Daoy (cell line): Measurements from ENCODE around the gene ZNF750. TPM values are rescaled to one million over a fixed set of nuclear protein-coding genes. Genes with fewer than 3 reads are reported as not detected.
A peak's percentile ranks its signal among the peaks of the same experiment; 100 is the strongest.

Experiments used
- DNase-seq: peaks from one replicate; pipeline ENCODE4 v3.0.0-alpha.2; 2015; ENCODE audit warnings: low read depth
- total RNA-seq: library from RNA; depleted of rRNA; stranded (reverse); fragments of >200 nt; shearing (Covaris generic); gene quantifications from 2 replicates; pipeline ENCODE4 v1.2.3, GENCODE V29; 2014; rRNA removed

Gene ZNF750
- not detected in 2 replicates for total RNA-seq

DNA sequence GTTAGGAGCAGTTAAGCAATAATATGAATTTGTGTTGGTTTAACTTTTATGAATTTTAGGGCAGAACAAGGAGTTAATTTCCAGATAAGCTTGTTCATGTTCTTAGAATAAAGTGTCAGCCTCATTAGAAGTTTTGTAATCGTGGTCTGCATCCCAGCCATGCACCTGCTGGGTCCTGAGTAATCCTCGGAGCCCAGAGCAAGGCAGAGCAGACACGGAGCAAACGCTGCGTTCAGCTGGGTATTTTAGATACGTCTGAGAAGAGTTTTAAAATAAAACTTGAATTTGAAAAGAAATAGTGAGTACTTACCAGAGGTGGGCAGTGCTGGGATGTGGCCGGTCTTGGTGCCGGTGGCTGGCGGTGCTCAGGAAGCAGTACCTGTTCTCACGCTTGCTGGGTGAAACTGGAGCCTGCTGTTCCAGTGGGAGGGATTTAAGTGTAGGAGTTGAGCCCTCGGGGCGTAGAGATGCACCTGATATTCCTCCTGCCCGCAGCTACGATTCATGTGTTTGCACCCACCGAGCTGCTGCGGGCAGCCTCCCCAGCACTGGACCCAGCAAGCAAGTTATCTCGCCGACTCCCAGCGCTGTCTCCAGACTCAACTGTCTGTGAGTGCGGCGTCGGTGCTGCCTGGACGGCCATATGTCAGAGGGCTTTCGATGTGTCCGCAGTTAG, at the start of gene ZNF750:
Gene ZNF750, minus strand, starts transcription at position 406 of the 676 bp plus-strand sequence. CDS start 7,568 bp downstream, outside the sequence.
- no peak for DNase-seq

DNA sequence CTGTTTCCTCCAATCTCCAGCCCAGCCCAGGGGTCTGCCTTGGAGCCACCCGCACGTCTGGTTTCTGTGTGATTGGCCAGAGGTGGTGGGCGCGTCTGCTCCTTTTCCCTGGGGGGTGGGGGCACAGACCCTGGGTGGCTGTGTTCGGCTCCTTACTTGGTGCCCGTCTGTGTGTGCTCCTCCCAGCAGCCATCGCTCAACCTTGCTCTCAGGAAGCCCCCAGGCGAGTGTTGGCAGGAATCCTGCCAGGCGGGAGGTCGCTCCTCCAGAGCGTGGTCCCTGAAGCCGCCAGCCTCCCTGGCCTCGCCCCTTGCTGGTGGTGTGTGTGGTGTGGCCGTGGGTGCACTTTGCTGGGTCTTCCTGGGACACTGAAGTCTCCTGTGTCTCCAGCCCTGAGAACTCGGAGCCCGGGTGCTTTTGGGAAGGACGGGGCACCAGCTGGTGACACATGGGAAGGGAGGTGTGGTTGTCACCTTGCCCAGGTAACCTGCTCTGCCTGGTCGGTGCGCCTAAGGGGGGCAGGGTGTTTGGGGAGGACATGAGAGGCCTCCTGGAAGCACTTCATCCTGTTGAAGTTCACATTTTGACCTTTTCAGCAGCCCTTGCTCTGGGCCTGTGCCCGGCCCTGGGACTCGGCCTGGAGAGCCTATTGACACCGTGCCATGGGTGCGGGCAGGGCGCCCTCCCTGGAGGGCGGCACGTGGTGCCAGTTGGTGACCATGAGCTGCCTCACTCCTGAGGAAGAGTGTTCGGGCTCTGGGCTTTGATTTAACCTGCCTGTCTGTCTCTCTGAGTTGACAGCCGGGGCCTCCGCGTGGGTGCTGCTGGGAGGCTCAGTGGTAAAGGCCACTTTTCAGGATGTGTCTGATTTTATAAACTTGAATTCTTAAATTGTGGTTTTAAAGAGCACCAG, 49.0 kb upstream of the ZNF750 start:
- no peak for DNase-seq

DNA sequence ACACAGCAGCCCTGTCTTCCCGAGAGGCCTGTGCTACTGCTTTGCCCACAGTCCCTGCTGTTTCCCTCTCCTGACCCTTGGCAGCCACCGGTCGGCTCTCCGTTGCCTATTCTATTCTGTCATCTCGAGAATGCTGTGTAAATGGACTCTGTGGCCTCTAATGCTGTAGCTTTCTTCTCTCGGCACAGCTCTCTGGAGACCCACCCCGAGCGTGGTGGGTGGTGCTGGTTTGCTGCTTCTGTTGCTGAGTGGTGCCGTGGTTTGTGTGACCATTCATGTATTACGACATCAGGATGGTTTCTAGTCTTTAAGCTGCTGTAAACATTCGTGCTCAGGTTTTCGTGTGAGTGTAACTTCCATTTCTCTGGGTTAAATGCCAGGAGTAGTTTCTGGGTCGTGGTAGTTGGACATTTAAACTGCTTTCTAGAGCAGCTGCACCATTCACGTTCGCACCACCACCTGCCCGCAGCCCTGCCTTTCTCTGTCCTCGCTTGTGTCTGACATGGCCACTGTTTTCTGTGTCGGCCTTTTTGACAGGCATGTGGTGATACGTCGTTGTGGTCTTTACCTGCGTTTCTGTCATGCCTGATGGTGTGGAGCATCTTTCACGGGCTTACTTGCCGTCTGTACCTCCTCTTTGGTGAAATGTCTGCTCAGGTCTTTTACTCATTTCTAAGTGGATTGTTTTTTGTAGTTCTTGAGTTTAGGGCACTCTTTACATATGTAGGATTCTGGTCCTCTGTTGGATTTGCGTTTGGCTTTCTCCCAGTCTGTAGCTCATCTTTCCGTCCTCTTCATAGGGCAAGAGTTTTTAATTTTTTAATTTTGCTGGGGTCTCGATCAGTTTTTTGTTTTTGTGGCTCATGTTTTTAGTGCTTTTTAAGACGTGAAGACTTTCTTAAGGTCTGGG, 47.7 kb upstream of the ZNF750 start:
- no peak for DNase-seq

DNA sequence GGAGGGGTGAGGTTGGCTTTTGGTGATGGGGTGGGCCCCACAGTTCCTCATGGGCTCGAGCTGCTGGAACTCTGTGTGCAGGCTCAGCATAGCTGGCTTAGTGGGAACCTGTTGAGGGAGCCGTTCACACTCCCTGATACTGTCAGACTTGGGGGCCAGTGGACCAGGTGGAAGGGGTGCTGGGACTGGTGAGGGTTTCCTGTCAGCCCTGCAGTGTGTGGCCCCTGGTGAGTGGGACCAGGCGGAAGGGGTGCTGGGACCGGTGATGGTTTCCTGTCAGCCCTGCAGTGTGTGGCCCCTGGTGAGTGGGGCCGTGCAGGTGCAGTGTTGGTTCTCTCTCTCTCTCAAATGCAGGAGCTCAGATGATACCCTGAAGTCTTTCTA, 45.1 kb upstream of the ZNF750 start:
- no peak for DNase-seq

DNA sequence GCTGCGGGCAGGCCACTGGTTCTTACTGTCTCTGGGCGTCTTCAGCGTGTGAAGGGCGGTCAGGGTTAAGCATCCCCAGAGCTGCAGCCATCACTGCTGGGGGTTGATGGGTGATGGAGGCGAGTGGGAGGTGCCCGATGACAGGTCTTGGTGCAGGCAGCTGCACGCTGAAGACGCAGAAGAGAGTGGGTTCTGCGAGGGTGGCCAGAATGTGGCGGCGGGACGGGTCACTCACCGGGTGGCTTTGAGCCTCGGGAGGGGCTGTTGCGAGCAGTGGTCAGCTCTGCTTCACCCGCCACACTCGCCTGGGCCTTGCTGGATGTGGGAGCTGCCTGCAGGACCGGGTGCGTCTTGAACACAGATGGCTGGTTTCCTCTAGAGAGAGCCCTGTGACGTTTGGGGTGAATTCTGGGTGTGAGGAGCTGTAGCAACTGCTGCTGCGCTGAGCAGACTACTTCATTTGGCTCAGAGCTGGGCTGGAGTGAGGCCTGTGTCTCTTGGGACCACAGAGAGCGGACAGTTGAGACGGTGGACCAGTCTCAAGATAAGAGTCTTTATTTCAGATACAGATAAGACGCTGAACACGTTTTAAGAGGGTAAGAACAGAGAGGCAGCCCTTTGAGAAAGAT, 44.6 kb upstream of the ZNF750 start:
- DNase-seq = no peak

DNA sequence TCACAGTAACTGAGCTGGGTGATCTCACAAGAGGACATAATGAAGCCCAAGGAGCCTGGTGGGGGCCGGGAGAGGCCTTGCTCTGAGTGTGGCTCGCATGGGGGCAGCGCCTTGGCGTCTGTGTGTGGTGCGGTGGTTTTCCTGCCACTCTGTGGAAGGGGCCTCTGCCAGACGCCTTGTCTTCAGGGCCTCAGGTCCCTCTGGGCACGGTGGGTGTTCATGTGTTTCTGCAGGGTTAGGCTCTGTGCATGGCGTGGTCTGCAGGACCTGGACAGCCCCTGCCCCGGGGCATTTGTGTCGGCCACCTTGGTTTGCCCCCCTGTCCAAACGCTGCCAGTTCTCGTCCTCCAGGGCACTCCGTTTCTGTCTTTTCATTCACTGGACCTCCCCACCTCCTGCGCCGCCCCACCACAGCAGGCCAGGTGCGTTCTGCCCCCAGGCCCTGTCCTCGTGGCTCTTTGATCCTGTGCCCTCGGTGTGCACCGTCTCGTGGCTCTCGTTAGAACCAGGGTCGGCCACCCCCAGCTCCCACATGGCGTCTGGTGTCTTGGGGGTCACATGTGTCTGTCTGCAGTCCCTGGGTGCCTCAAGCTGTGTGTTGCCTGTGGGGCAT, 43.7 kb upstream of the ZNF750 start:
- no peak for DNase-seq

DNA sequence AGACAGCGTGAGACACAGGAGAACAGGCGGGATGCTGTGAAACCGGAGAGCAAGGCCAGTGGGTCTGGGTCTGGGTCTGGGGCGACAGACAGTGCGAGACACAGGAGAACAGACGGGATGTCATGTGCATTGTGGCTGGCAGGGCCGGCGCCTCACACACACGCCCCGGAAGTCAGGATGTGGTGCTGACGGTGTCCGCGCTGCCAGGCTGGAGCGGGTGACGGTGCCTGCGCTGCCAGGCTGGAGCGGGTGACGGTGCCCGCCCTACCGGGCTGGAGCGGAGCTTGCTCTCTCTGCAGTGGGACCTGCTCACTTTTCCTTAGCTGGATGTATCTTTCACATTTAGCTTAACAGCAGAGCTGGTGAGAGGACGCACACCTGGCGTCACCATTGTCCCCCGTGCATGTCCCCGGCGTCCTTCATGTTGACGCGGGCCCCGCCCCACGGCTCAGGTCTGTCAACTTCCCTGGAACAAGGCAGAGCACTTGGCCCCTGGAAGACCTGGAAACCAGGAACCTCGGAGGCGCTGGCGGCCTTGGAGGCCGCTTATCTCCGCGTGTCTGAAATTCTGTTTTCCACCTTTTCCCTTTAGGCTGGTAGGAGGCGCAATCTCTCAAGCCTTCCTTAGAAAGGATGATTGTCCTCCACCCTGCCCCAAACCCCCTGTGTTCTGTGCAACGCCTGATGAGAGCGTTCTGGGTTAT, 43.0 kb upstream of the ZNF750 start:
- DNase-seq = no peak

DNA sequence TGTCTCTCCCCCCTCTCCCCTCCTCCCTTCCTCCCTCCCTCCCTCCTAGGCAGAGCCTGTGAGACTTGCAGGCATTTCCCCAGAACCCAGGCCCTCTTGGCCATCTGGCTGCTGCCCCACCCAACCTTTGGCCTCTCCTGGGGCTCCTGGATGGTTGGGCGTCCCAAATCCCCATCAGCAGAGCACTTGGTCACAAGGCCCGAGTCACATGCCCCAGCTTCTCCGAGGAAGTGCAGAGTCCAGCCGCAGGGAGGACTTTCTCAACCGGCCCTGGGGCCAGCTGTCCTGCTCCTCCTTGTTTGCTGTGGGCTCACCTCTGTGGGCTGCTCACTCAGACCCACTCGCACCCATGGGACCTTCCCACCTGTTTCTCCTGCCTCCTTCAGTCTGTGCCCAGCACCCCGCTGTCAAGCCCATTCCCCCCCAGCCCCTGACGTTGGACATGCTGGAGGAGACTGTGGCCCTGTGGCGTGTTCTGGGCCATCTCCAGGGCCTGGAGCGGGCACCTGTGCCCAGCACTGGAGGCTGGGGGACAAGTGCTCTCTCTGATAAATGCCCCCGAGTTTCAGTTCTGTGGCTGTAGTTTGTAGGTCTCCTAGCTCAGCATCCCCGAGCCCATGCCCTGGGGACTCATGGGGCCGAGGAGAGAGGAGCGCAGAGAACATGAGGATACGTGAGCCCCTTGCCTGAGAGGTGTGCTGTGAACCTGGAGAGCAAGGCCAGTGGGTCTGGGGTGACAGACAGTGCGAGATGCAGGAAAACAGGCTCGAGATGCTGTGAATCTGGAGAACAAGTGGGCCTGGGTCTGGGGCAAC, 42.3 kb upstream of the ZNF750 start:
- DNase-seq = no peak

DNA sequence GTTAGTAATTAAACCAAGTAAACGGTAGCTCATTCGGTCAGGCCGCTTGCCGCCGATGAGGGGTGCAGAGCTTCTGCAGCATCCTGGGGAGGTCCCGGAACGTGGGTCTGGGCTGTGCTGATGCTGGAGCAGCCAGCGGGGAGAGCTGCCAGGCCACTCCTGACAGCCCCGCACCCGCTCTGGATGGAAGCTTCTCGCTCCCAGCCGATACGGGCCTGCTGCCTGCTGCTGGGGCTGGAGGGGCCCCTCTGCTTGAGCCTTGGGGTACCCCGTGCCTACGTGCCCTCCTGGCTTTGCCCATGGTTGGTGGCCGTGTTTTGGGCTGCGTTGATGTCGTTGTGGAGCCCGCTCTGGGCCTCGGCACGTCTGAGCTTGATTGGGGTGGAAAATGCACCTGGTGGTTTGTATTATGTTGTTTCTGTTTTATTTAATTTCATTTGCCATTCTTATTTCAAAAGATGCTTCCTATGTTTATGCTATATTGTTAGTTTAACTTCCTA, 41.6 kb upstream of the ZNF750 start:
- DNase-seq = no peak

DNA sequence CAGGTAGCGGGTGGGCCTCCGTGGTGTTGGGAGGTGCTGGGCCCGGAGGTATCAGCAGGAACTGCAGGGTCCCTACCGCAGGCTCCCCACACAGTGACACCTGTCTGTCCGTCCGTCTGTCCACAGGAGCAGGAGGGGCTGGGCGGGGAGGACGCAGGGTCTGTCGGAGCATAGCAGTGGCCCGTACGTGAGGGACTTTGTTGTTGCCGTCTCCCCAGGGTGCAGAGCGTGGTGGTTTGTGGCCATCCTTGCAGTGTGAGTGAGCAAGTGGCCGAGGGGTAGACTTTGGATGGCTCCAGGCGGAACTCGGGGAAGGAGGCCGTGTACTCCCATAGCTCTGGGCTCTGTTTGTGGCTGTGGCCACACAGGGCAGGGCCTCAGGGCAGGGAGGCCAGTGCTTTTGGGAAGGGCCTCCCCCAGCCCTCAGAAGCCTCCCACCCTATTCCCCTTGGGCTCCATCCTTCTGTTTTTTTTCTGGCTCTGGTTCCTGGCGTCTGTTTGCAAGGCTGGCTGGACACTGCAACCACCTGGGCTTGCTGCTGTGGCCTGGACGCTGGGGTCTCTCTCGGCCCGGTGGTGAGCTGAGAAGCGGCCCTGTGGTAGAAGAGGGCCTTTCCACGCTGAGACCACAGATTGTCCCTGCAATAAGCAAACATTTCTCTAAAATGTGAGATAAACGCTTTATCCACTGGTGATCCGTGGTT, 41.0 kb upstream of the ZNF750 start:
- no peak for DNase-seq

DNA sequence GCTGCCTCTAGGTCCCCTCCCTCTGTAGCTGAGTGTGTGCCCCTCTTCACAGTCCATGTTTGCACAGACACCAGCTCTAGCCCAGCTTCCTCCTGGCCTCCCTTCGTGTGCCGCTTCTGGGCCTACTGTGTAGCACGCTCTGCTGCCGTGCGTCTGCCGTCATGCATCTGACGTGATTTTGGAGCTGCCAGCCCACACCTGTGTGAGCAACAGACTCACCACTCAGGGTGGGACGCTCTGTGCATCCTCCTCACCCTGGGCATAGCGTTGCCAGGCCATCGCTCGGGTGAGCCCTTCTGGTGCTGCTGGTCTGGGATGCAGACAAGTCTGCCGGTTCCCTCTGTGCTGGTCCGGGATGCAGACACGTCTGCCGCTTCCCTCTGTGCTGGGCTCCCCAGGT, 39.4 kb upstream of the ZNF750 start:
- DNase-seq = no peak

DNA sequence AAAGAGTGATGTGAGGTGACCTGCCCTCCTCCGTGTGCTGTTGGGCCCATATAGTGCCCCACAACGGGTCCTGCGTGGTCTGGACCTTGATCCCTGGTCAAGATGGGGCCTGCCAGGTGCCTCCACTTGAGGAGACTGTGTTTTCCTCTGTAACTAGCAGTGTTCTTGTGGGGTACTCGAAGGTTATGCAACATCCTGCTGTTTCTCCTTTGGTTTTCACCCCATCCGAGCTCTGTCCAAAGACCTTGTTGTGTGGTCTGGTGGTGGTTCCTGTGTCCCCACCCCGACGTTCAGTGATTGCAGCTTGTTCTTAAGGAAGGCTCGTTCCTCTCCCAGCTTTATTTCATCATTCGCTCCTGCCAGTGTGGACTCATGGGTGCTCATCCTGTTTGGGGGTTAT, 38.7 kb upstream of the ZNF750 start:
- no peak for DNase-seq

DNA sequence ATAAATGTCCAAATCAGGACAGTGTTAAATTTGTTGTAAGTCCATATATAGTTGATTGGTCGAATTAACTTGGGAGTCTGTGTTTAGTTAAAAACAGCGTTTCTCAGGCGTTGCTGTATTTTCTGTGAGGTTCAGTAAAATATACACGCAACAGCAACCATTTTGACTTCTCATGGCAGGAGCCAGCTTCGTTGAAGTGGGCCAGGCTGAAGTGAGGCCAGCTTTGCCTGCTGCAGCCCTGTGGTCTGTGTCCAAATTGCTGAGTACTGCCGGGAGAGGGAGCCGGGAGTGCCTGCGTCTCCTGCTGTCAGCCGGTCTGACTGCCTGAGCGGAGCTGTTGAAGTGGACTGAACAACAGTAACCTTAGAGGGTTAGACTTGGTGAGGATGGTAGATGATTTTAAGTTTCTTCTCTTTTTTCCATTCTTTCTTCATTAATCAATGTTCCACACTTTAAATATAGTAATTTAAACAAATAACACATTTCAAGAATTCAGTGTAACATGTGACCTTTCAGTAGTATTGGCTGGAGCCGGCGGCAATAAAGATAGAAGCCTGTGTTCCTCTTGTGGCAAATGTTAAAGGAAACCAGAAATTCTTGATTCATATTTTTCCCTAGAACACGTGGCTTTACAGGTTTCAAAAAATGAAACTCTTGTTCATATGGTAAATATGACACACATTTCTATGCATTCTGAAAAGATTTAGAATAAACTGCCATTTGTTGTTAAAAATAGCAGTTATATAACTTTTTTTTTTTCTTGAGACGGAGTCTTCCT, 37.0 kb upstream of the ZNF750 start:
- peak; percentile 79 for DNase-seq

DNA sequence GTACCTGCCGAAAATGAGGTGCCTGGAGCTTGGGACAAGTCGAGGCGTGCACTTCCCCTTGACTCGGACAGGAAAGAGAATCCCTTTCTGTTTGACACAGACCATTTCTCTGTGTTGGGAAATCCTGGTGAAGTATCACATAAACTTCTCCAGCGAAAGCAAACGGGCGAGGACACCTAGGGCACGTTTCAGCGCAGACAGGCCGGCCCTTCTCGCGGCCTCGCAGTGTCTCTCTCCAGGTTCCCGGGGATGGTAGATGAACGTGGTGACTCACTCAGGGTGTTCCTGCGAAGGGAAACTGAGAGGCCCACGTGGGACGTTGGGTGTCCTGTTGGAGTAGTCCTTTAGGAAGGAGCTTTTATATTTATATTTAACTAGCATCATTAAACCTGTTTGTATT, 36.3 kb upstream of the ZNF750 start:
- DNase-seq = peak; percentile 65

DNA sequence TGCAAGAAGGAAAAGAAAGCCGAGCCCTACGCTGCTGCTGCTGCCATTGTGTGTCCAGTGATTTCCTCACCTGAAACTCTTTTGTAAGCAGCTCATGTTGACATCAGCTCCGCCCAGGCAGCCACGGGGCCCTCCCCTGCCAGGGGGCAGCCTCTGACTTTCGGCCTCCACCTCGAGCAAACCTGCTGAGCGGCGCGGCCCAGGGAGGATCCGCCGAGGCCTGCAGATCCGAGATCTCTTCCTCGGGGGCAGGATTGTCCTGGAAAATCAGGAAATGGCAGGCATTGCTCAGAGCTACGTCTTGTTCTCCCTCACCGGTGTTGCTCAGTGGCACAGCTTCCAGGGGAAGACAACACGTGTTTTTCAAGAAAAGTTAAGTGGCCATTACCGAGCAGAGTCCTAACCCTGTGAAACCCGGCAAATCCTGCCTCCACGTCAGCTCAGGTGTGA, 35.6 kb upstream of the ZNF750 start:
- no peak for DNase-seq

DNA sequence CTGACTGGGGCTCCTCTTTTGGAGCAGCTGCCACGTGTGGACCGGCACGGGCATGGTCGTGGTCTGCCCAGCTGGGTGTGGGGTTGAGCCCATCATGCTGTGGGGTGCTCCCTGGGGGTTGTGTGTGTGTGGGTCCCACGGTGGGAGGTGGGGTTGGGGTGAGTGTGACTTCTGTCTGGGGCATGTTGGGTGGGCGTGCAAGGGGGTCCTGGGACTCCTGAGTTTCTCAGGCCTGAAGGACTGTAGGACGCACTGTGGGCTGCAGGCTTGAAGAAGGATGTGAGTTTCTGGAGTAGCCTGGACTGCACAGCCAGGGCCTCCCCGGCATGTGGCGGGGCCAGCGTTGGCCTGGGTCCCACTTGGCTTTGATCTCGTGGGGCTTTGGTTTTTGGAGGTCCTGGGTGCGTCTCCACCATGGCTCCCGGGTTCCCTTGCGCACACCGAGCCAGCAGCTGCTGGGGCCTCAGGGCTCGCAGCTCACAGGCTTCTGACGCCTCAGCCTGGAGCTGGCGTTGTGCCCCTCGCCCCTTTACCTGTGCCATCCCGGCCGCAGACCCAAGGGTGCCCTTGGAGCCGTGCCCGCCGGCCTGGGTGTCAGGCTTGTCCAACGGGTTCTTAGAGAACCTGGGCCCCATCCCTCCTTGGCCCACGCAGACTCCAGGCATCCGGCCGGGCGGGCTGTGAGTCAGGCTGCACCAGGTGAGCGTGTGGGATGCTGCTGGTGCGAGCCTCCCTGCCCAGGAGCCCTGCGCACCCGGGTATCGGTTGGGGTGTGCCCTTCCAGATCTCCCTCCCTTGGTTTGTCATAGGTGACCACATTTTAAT, 34.4 kb upstream of the ZNF750 start:
- DNase-seq = no peak

DNA sequence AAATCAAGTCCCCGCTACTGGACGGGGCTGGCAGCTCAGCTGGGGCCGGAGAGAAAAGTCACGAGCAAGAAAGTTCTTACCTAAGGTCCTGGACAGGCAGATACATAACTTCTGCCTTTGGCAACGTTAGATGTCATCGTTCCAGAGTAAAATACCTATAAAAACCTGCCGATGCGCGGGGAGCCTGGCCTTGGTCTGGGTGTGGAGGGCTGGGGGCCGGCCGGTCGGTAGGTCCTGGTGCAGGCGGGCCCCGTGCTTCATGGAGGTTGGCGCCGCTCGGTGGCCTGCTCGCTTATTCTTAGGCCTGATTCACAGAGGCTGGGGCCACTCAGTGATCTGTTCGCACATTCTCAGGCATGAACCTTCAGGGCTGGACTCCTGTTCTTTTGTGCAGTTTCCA, 33.7 kb upstream of the ZNF750 start:
- DNase-seq = no peak
